Measurements from ENCODE around the gene DNMT3A.

Gene DNMT3A

GRCh38 chr2:25254961-25255360 lies 86.8 kb downstream of the DNMT3A start:
- DNase-seq = no peak

GRCh38 chr2:25253153-25253626 lies 88.5 kb downstream of the DNMT3A start:
- DNase-seq = no peak

- DNase-seq = peak; percentile 48
Measured at GRCh38 chr2:25252291-25253152, 89.2 kb downstream of the DNMT3A start.

GRCh38 chr2:25251422-25252273 lies 90.1 kb downstream of the DNMT3A start:
- DNase-seq = no peak

- DNase-seq = no peak
Measured at GRCh38 chr2:25251071-25251421, 90.7 kb downstream of the DNMT3A start.

DNA sequence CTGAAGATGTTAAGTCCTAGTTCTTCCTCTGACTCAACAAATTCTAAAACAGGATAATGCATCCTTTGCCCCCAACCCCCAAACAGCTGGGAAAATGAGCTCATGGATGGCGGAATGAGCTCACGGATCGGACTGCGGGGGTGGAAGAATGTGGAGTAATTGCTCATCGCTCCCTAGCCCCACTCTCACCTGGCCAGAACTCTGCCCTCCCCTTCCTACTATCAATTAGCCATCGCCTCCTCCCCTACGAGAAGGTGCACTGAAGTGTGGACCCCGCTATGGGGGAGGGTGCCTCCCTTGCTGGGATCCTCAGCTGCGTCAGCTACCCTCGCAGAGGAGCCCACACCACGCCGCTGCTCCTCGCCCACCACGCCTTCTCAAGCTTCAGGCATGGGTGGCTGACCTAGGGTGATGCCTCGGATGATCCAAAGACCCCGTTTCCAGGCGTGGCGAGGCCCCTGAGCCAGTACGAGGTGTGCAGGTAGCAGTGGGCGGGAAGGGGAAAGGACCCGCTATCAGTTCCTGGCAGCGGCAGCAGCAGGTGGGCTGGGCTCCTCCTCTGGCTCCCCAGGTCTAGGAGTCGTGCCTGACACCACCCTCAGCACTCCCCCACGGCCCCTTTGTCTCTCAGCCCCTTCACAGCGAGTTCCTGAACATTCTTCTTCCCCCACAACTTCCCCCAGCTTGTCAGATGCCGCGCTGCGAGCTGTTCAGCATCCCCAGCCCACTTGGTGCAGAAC lies 91.2 kb downstream of the DNMT3A start:
- no peak for DNase-seq

GRCh38 chr2:25249785-25250184 lies 91.9 kb downstream of the DNMT3A start:
- DNase-seq = no peak

- DNase-seq = no peak
Measured at GRCh38 chr2:25247792-25248512, 93.8 kb downstream of the DNMT3A start.

- no peak for DNase-seq
Measured at GRCh38 chr2:25246558-25247290, 95.0 kb downstream of the DNMT3A start.

DNA sequence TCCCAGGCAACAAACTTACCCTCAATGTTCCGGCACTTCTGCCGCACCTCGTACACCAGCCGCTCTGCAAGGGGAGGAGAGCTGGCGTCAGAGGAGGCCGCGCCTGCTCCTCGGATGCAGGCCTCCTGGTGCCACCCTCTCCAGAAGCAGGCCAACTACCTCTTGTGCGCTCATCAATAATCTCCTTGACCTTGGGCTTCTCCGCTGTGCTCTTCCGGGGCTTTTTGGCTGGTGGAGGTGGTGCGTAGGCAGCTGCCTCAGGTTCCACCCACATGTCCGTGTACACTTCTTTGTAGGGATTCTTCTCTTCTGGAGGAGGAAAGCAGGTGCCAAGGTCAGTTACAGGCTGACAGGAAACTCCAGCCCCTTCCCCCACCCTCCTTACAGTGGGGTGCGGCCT lies 95.7 kb downstream of the DNMT3A start:
- no peak for DNase-seq

GRCh38 chr2:25245141-25245540 lies 96.6 kb downstream of the DNMT3A start:
- DNase-seq = no peak

- no peak for DNase-seq
Measured at GRCh38 chr2:25243995-25244394, 97.7 kb downstream of the DNMT3A start.

- DNase-seq = no peak
Measured at GRCh38 chr2:25241452-25241851, 100.3 kb downstream of the DNMT3A start.

- no peak for DNase-seq
Measured at GRCh38 chr2:25240636-25241035, 101.1 kb downstream of the DNMT3A start.

GRCh38 chr2:25238920-25239319 lies 102.8 kb downstream of the DNMT3A start:
- no peak for DNase-seq

DNA sequence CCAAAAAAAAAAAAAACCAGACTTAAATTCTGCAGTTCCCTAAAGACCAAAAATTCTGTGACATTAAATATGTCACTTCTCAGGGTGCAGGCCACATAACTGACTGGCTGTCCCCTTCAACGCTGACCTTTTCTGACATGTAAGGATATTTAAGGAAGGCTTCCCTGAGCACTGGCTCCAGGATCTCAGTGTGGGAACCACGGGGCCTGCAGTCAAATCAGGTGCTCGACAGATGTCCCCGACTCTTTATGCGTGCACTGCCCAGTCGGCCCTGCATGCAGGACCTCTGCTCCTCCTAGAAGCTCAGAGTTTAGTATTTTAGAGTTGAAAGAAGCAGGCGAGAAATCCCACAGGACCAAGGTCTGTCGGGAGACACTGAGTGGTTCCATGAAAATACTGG lies 104.0 kb downstream of the DNMT3A start:
- no peak for DNase-seq

DNA sequence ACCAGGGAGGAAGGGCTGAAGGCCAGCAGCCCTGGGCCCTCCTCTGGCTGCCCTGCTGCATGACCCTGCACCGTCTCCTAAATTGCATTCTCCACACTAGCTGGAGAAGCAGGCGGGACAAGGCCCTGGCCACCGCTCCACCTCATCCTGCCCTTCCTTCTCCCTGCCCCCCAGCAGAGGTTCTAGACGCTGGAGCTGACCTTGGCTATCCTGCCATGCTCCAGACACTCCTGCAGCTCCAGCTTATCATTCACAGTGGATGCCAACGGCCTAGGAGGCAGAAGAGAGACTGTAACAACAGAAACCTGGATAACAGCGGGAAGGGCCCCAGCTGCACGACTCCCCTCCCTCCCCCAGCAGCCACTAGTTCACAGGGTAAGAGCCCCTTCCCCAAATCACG lies 105.0 kb downstream of the DNMT3A start:
- DNase-seq = no peak

DNA sequence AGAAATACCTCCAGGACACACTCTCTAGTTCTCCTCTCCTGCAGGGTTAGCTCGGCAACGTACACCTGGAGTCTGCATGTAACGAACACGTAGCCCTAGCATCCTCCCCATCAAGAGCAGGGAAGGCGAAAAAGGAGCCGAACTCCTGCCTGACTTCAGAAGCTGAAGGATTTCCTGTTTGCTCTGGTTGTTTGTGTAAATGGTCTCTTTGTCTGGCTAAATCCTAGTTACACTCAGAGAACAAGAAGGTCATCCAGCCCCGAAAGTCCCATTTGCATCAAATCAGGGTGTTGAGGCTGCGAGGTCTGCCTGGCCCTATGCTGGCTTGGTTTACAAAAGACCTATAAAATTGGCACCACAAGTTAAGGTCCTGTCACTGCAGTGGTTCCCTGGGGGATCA lies 107.0 kb downstream of the DNMT3A start:
- no peak for DNase-seq

DNA sequence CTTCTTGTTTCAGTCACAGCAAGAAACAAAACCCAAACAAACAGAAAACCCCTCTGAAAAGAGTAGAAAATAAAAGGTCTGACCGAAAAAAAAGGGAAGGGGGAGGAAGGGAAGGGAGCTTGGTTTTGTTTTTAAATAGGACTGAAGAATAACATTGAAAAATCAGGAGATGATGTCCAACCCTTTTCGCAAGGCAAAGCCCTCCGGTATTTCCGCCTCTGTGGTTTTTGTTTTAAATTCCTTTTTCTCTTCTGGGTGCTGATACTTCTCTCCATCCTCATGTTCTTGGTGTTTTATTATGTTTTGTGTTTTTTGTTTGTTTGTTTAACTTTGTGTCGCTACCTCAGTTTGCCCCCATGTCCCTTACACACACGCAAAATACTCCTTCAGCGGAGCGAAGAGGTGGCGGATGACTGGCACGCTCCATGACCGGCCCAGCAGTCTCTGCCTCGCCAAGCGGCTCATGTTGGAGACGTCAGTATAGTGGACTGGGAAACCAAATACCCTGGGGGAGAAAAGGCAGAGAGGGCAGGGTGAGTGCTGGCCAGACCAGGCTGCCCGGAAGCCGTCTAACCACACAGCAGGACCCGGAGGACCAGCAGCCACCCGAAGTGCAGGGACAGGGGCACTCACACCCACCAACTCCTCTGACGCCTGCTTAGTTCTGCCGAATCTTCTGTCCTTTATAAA lies 107.7 kb downstream of the DNMT3A start:
- DNase-seq = no peak

- no peak for DNase-seq
Measured at GRCh38 chr2:25232248-25232825, 109.4 kb downstream of the DNMT3A start.

GRCh38 chr2:25230948-25231311 lies 110.8 kb downstream of the DNMT3A start:
- no peak for DNase-seq
